HepG2 (cell line): ENCODE data around the gene UBE2L6. TPM values are rescaled to one million over a fixed set of nuclear protein-coding genes. Genes with fewer than 3 reads are reported as not detected.

ENCODE experiments used
- AHR ChIP-seq: IDR thresholded peaks from 2 replicates; pipeline ENCODE4 v1.6.1; 2018; ENCODE audit warnings: missing genetic modification reagents, missing compliant biosample characterization
- GABPB1 ChIP-seq: IDR thresholded peaks from 2 replicates; pipeline ENCODE4 v1.6.1; 2016; ENCODE audit warnings: mild to moderate bottlenecking, missing genetic modification reagents, moderate library complexity, missing compliant biosample characterization
- MAFG ChIP-seq: sonication (generic); formaldehyde crosslinking; IDR thresholded peaks from 2 replicates; pipeline ENCODE4 v1.5.1; 2020; ENCODE audit warnings: mild to moderate bottlenecking, missing genetic modification reagents
- PITX1 ChIP-seq: sonication (generic); formaldehyde crosslinking; IDR thresholded peaks from 2 replicates; pipeline ENCODE4 v1.5.1; 2020; ENCODE audit warnings: mild to moderate bottlenecking, missing genetic modification reagents
- POGZ ChIP-seq: sonication (generic); formaldehyde crosslinking; IDR thresholded peaks from 2 replicates; pipeline ENCODE4 v1.4.0; 2020; ENCODE audit warnings: mild to moderate bottlenecking, missing genetic modification reagents
- POLR2A ChIP-seq, 2 experiments: IDR thresholded peaks; 2 replicates each; pipeline ENCODE4 v1.6.1; 2011; ENCODE audit warnings: low read depth in 2 of 2, low read length in 2 of 2, mild to moderate bottlenecking in 1 of 2, moderate library complexity in 1 of 2; ENCODE audit not compliant: insufficient read depth in 1 of 2
- RFX1 ChIP-seq: fragments of 450-650 bp; IDR thresholded peaks from 2 replicates; pipeline ENCODE4 v1.6.1; 2017
- RORA ChIP-seq: sonication (generic); formaldehyde crosslinking; IDR thresholded peaks from 2 replicates; pipeline ENCODE4 v1.5.0; 2020; ENCODE audit warnings: mild to moderate bottlenecking, missing genetic modification reagents, moderate library complexity
- RXRB ChIP-seq: IDR thresholded peaks from 2 replicates; pipeline ENCODE4 v1.6.1; 2016; ENCODE audit warnings: borderline replicate concordance, missing genetic modification reagents, missing compliant biosample characterization
- SATB2 ChIP-seq: sonication (generic); formaldehyde crosslinking; IDR thresholded peaks from 2 replicates; pipeline ENCODE4 v1.5.0; 2020; ENCODE audit warnings: missing genetic modification reagents
- SMARCE1 ChIP-seq: fragments of 450-650 bp; IDR thresholded peaks from 2 replicates; pipeline ENCODE4 v1.6.1; 2017; ENCODE audit warnings: borderline replicate concordance
- TAF15 ChIP-seq: fragments of 200-400 bp; formaldehyde crosslinking; IDR thresholded peaks from one replicate; pipeline ENCODE4 v1.6.1; 2018; ENCODE audit warnings: mild to moderate bottlenecking, low read depth, low read length; ENCODE audit not compliant: poor library complexity, severe bottlenecking
- ZKSCAN5 ChIP-seq: sonication (generic); formaldehyde crosslinking; IDR thresholded peaks from 2 replicates; pipeline ENCODE4 v1.5.1; 2020; ENCODE audit warnings: mild to moderate bottlenecking, missing genetic modification reagents
- ZNF44 ChIP-seq: sonication (generic); formaldehyde crosslinking; IDR thresholded peaks from 2 replicates; pipeline ENCODE4 v1.5.1; 2020; ENCODE audit warnings: mild to moderate bottlenecking, missing genetic modification reagents
- ZNF552 ChIP-seq: sonication (generic); formaldehyde crosslinking; IDR thresholded peaks from 2 replicates; pipeline ENCODE4 v1.9.0; 2022; ENCODE audit warnings: missing genetic modification reagents, mild to moderate bottlenecking, borderline replicate concordance
- ZNF652 ChIP-seq: IDR thresholded peaks from 2 replicates; pipeline ENCODE4 v1.6.1; 2016; ENCODE audit warnings: low read depth, borderline replicate concordance
- ZSCAN25 ChIP-seq: sonication (generic); formaldehyde crosslinking; IDR thresholded peaks from 2 replicates; pipeline ENCODE4 v1.8.0; 2022; ENCODE audit warnings: mild to moderate bottlenecking, missing genetic modification reagents
- polyA plus RNA-seq, 8 experiments: library from polyadenylated mRNA; depleted of rRNA in 3 of 8; stranded (reverse) in 7 of 8; unstranded in 1 of 8; fragments of >200 nt; fragmentation: Illumina TruSeq in 4 of 8; extraction: Trizol in 4 of 8; gene quantifications; 2 replicates each; pipeline versions ENCODE4 v1.2.1 to v1.2.3, GENCODE V29; 2011 to 2016; ENCODE audit warnings: low read depth in 4 of 8, missing spikeins in 1 of 8, mixed read lengths in 1 of 8; ENCODE audit not compliant: insufficient read depth in 1 of 8
- total RNA-seq, 5 experiments: library from RNA; depleted of rRNA; stranded (reverse); fragments of >200 nt; fragmentation: Illumina TruSeq; extraction: Trizol; gene quantifications; 2 replicates each; pipeline ENCODE4 v1.2.3, GENCODE V29; 2016; ENCODE audit warnings: low read depth in 1 of 5
- TF ChIP-seq, protein P1 (sequence below): IDR thresholded peaks from 2 replicates; pipeline ENCODE4 v1.6.1; 2016; ENCODE audit warnings: control low read depth
- TF ChIP-seq, protein P2 (sequence below): sonication (generic); formaldehyde crosslinking; IDR thresholded peaks from 2 replicates; pipeline ENCODE4 v1.4.0; 2020; ENCODE audit warnings: low read depth, mild to moderate bottlenecking, missing genetic modification reagents
- TF ChIP-seq, protein P3 (sequence below): IDR thresholded peaks from 2 replicates; pipeline ENCODE4 v1.6.1; 2016; ENCODE audit warnings: mild to moderate bottlenecking
- TF ChIP-seq, protein P4 (sequence below): sonication (generic); formaldehyde crosslinking; IDR thresholded peaks from 2 replicates; pipeline ENCODE4 v1.8.0; 2022; ENCODE audit warnings: missing genetic modification reagents, mild to moderate bottlenecking, moderate library complexity, borderline replicate concordance
- TF ChIP-seq, protein P5 (sequence below): sonication (generic); formaldehyde crosslinking; conservative IDR thresholded peaks from 2 replicates; pipeline ENCODE4 v1.4.0; 2020; ENCODE audit warnings: missing genetic modification reagents
- TF ChIP-seq, protein P6 (sequence below): IDR thresholded peaks from 2 replicates; pipeline ENCODE4 v1.6.1; 2016

Gene UBE2L6
- total and polyA plus RNA-seq, 2 of the 13 experiments (the other 11 are each of a cell fraction or from before 2014, with no cell fraction given), result 30.3 to 30.4 TPM

DNA sequence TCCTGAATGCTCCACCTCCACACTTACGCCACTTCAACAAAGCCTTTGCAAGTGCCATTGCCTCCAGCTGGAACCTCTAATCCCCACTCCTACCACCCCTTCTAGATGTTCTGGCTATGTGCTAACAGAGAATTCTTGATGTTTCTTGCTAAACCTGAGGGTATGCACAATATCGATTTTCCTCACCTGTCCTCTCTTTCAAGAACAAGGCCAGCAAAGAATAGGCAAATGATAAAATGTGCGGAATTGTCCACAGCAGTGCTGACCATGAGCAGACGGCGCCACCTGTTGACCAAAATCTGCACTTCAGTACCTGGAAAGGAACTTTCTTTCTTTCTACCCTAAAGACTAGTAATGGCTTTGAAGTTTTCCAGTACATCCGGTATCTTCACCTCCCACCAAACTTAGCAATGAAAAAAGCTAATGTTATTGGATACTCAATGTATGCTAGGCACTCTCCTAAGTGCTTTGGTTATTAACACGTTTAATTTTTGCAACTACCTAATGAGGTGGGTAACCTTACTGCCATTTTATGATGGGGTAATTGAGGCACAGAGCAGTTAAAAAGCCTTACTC lies 40.3 kb downstream of the UBE2L6 start (continued):
- TF ChIP-seq ZSCAN25 (CRISPR knock-in tag), result 0 out of 2 replicates have a peak, but pooled peaks have one; percentile 42
- TF ChIP-seq, protein P1, sequence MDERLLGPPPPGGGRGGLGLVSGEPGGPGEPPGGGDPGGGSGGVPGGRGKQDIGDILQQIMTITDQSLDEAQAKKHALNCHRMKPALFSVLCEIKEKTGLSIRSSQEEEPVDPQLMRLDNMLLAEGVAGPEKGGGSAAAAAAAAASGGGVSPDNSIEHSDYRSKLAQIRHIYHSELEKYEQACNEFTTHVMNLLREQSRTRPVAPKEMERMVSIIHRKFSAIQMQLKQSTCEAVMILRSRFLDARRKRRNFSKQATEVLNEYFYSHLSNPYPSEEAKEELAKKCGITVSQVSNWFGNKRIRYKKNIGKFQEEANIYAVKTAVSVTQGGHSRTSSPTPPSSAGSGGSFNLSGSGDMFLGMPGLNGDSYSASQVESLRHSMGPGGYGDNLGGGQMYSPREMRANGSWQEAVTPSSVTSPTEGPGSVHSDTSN (CRISPR knock-in tag), result no peak
- TF ChIP-seq, protein P2, sequence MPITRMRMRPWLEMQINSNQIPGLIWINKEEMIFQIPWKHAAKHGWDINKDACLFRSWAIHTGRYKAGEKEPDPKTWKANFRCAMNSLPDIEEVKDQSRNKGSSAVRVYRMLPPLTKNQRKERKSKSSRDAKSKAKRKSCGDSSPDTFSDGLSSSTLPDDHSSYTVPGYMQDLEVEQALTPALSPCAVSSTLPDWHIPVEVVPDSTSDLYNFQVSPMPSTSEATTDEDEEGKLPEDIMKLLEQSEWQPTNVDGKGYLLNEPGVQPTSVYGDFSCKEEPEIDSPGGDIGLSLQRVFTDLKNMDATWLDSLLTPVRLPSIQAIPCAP, result no peak
- no peak for TF ChIP-seq MAFG
- TF ChIP-seq, protein P3, sequence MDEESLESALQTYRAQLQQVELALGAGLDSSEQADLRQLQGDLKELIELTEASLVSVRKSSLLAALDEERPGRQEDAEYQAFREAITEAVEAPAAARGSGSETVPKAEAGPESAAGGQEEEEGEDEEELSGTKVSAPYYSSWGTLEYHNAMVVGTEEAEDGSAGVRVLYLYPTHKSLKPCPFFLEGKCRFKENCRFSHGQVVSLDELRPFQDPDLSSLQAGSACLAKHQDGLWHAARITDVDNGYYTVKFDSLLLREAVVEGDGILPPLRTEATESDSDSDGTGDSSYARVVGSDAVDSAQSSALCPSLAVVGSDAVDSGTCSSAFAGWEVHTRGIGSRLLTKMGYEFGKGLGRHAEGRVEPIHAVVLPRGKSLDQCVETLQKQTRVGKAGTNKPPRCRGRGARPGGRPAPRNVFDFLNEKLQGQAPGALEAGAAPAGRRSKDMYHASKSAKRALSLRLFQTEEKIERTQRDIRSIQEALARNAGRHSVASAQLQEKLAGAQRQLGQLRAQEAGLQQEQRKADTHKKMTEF (CRISPR knock-in tag), result peak; percentile 53; the same call in 1 of the 2 replicates
- TF ChIP-seq TAF15, result no peak
- no peak for TF ChIP-seq GABPB1
- TF ChIP-seq, protein P4, sequence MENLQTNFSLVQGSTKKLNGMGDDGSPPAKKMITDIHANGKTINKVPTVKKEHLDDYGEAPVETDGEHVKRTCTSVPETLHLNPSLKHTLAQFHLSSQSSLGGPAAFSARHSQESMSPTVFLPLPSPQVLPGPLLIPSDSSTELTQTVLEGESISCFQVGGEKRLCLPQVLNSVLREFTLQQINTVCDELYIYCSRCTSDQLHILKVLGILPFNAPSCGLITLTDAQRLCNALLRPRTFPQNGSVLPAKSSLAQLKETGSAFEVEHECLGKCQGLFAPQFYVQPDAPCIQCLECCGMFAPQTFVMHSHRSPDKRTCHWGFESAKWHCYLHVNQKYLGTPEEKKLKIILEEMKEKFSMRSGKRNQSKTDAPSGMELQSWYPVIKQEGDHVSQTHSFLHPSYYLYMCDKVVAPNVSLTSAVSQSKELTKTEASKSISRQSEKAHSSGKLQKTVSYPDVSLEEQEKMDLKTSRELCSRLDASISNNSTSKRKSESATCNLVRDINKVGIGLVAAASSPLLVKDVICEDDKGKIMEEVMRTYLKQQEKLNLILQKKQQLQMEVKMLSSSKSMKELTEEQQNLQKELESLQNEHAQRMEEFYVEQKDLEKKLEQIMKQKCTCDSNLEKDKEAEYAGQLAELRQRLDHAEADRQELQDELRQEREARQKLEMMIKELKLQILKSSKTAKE (CRISPR knock-in tag), result no peak
- TF ChIP-seq PITX1, result peak; percentile 60; the same call in 1 of the 2 replicates
- TF ChIP-seq ZNF552 (CRISPR knock-in tag), result no peak
- no peak for TF ChIP-seq ZKSCAN5
- TF ChIP-seq POGZ (CRISPR knock-in tag), result no peak
- TF ChIP-seq RFX1, result no peak
- TF ChIP-seq, protein P5, sequence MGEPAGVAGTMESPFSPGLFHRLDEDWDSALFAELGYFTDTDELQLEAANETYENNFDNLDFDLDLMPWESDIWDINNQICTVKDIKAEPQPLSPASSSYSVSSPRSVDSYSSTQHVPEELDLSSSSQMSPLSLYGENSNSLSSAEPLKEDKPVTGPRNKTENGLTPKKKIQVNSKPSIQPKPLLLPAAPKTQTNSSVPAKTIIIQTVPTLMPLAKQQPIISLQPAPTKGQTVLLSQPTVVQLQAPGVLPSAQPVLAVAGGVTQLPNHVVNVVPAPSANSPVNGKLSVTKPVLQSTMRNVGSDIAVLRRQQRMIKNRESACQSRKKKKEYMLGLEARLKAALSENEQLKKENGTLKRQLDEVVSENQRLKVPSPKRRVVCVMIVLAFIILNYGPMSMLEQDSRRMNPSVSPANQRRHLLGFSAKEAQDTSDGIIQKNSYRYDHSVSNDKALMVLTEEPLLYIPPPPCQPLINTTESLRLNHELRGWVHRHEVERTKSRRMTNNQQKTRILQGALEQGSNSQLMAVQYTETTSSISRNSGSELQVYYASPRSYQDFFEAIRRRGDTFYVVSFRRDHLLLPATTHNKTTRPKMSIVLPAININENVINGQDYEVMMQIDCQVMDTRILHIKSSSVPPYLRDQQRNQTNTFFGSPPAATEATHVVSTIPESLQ (CRISPR knock-in tag), result no peak
- peak; percentile 51; the same call in 1 of the 2 replicates for TF ChIP-seq RXRB (CRISPR knock-in tag)
- TF ChIP-seq, protein P6, sequence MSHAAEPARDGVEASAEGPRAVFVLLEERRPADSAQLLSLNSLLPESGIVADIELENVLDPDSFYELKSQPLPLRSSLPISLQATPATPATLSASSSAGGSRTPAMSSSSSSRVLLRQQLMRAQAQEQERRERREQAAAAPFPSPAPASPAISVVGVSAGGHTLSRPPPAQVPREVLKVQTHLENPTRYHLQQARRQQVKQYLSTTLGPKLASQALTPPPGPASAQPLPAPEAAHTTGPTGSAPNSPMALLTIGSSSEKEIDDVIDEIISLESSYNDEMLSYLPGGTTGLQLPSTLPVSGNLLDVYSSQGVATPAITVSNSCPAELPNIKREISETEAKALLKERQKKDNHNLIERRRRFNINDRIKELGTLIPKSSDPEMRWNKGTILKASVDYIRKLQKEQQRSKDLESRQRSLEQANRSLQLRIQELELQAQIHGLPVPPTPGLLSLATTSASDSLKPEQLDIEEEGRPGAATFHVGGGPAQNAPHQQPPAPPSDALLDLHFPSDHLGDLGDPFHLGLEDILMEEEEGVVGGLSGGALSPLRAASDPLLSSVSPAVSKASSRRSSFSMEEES (CRISPR knock-in tag), result no peak
- 0 out of 4 replicates have a peak, but pooled peaks of 1 of the 2 experiments have one; percentile 4 for TF ChIP-seq POLR2A (IDR thresholded peaks at IDR 0.05; ENCODE audit: insufficient read depth in 1 of 2, low read depth in 2 of 2, low read length in 2 of 2)
- TF ChIP-seq ZNF44 (CRISPR knock-in tag), result no peak
- TF ChIP-seq SATB2 (CRISPR knock-in tag), result no peak
- no peak for TF ChIP-seq AHR (CRISPR knock-in tag)
- TF ChIP-seq RORA (CRISPR knock-in tag), result no peak
- no peak for TF ChIP-seq SMARCE1
- peak; percentile 23; the same call in 1 of the 2 replicates for TF ChIP-seq ZNF652 (CRISPR knock-in tag)
